ENCODE data around the gene MFN2. TPM values are rescaled to one million over a fixed set of nuclear protein-coding genes. Genes with fewer than 3 reads are reported as not detected.

Gene MFN2
- total RNA-seq (2011; cell fraction: chromatin; rRNA removed; ENCODE audit: low replicate concordance), result 133 and 181 TPM in 2 replicates
- total RNA-seq (2011; cell fraction: nucleolus; rRNA removed), result 106 and 110 TPM in 2 replicates
- total RNA-seq (2011; cell fraction: nucleoplasm; rRNA removed), result 88.2 and 107 TPM in 2 replicates
- 95.4 and 108 TPM in 2 replicates for total RNA-seq (2014; rRNA removed)
- total RNA-seq (2014; rRNA removed; fragmentation: Illumina TruSeq; extraction: Trizol), result 87.1 and 109 TPM in 2 replicates
- 79.6 and 82.9 TPM in 2 replicates for total RNA-seq (2015; rRNA removed; fragmentation: Illumina TruSeq; extraction: Trizol)
- 147 and 158 TPM in 2 replicates for total RNA-seq (2021)
- 83.4 and 112 TPM in 2 replicates for polyA plus RNA-seq (2011; rRNA removed)
- polyA plus RNA-seq (2011; cell fraction: cytosol; rRNA removed), result 74.2 and 81.7 TPM in 2 replicates
- polyA plus RNA-seq (2011; cell fraction: nucleus; rRNA removed), result 185 and 193 TPM in 2 replicates
- 74.5 and 123 TPM in 2 replicates for polyA plus RNA-seq (2012)
- polyA plus RNA-seq (2014; fragmentation: Illumina TruSeq; extraction: Trizol), result 139 and 165 TPM in 2 replicates
- polyA plus RNA-seq (2014; fragmentation: Nextera tagmentation; extraction: Ambion mirVana), result 10 to 100 TPM; 10.5 to 14.0 TPM
- polyA plus RNA-seq (2014; rRNA removed), result 94.6 and 99.9 TPM in 2 replicates
- polyA minus RNA-seq (2011; rRNA and poly(A)+ RNA removed), result 105 and 127 TPM in 2 replicates
- 52.3 and 57.5 TPM in 2 replicates for polyA minus RNA-seq (2011; cell fraction: cytosol; rRNA and poly(A)+ RNA removed)
- 38.1 and 91.4 TPM in 2 replicates for polyA minus RNA-seq (2011; cell fraction: nucleus; rRNA and poly(A)+ RNA removed)
- Bru-seq, nascent RNA, result percentile 91 among the genes with signal in this experiment
- BruChase-seq, experiment 1, labeled RNA remaining after a 2-hour chase, result percentile 92 among the genes with signal in this experiment
- percentile 95 among the genes with signal in this experiment for BruChase-seq, experiment 2, labeled RNA remaining after a 6-hour chase
- long read RNA-seq, experiment 1, full-length matches to known transcripts, result 69 of 669 reads
- long read RNA-seq, experiment 1, partial matches to known transcripts, result 194 of 669 reads
- long read RNA-seq, experiment 1, other reads (novel, unspliced or antisense), result 406 of 669 reads
- long read RNA-seq, experiment 2, full-length matches to known transcripts, result 13 of 139 reads
- long read RNA-seq, experiment 2, partial matches to known transcripts, result 94 of 139 reads
- long read RNA-seq, experiment 2, other reads (novel, unspliced or antisense), result 32 of 139 reads
- long read RNA-seq, experiment 3, full-length matches to known transcripts, result 8 of 39 reads
- long read RNA-seq, experiment 3, partial matches to known transcripts, result 9 of 39 reads
- long read RNA-seq, experiment 3, other reads (novel, unspliced or antisense), result 22 of 39 reads

DNA sequence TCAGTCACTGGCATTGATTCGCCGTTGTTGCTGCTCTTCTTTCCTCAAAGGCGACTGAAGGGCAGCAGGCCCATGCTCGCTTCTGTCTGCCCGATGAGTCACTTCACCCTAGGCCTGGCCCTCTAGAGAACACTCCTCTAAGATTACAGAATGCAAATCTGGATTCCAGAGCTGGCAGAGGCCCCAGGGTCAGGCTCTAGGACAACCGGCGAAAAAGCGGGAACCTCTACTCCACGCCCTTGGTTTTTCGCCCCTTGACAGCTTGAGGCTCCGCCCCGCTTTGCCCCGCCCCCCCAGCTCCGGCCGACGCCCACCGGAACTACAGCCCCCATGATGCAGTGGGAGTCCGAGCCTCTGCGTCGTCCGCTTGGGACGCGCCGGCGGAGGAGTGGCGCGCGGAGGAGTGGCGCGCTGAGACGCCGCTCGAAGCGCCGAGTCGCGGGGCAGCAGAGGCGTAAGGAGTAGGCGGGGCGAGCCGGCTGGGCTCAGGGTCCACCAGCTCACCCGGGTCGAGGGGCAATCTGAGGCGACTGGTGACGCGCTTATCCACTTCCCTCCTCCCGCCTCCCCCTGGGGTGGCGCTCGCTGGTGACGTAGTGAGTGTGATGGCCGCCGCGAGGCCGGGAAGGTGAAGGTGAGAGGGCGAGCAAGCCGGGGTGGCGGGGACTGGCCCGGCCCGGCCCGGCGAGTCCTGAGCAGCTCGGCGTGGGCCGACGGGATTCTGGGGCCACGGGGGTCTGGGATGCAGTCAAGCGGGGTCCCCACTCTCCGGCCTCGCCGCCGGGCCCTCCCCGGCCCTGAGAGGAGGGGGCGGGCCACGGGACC is at the start of gene MFN2:
MFN2 (plus strand) TSS at position 594 of the 825 bp plus-strand sequence. CDS start 8,725 bp downstream, outside the sequence.
- WGBS (ENCODE audit: insufficient coverage, low coverage, missing lambda C conversion rate), result under 1% methylated on average over 59 of the region's 74 CpGs
- H3K79me2 ChIP-seq (ENCODE audit: control insufficient read depth, insufficient read depth, low read length), result peaks cover 48% of the 10 kb centered on the region
- CTCF ChIA-PET (ENCODE audit: low intra/inter-chr PET ratio), result no interaction called here
- intact Hi-C loops (cut with micrococcal nuclease) (loop anchor here (5.0 to 10.0 kb wide), 3 partner anchors 73 to 235 kb away; no protein-coding TSS in a partner anchor), in situ Hi-C loops (cut with MboI) (no loop called here)
- no TSS peak for BruUV-seq (replicated peaks)
- FAIRE-seq, result peak; percentile 85
- peak within 1 kb of the TSS; percentile 93 to 95 for H3K9ac ChIP-seq (ENCODE audit: insufficient read depth in 1 of 2, low read depth in 2 of 2, low read length in 2 of 2)
- DNase-seq (ENCODE audit: extremely low read depth in 1 of 4, low spot score in 3 of 4), result peak; percentile 98 to 99 (median 98)
- ATAC-seq, result peak; percentile 94
- H2AFZ ChIP-seq (ENCODE audit: low read depth, low read length), result peak within 1 kb of the TSS; percentile 69
- peaks cover 13% of the 10 kb centered on the region for H3K9me1 ChIP-seq (ENCODE audit: control insufficient read depth, insufficient read depth, low read length)
- H3K4me3 ChIP-seq, result peak within 1 kb of the TSS; percentile 65
- H4K20me1 ChIP-seq (replicated peaks; ENCODE audit: control insufficient read depth, insufficient read depth, low read length), result peaks cover 20% of the 10 kb centered on the region
- peak within 1 kb of the TSS; percentile 90 for H3K4me2 ChIP-seq (ENCODE audit: insufficient read depth, low read length)
- H3K27ac ChIP-seq (ENCODE audit: extremely low read depth, low read depth, low read length), result peak within 1 kb of the TSS; percentile 83
- peaks cover 47% of the 10 kb centered on the region for H3K36me3 ChIP-seq (ENCODE audit: control insufficient read depth, insufficient read depth, low read length)
- H3K27me3 ChIP-seq (ENCODE audit: control insufficient read depth in 2 of 2, insufficient read depth in 2 of 2, low read length in 2 of 2), result no peaks in the 10 kb centered on the region
- H3K9me3 ChIP-seq (replicated peaks; ENCODE audit: control insufficient read depth, insufficient read depth, low read depth, low read length), result no peaks in the 10 kb centered on the region
- POLR2A ChIA-PET, result interaction anchor here (0.7 to 8.1 kb wide), 10 partner anchors 9 to 96 kb away, joined by 3 to 141 read pairs (median 6); no protein-coding TSS in a partner anchor
- H3K4me1 ChIP-seq (replicated peaks in 1 of 2; ENCODE audit: control insufficient read depth in 2 of 2, insufficient read depth in 2 of 2, low read length in 2 of 2), result peaks cover 42 to 44% of the 10 kb centered on the region in 2 experiments
- TF ChIP-seq ETS2 (tag; IDR thresholded peaks at IDR 0.05; ENCODE audit: borderline replicate concordance, poor library complexity, severe bottlenecking), result no peak
- no peak for TF ChIP-seq ZNF696 (CRISPR knock-in tag; conservative IDR thresholded peaks at IDR 0.05)
- no peak for TF ChIP-seq EZH2 (IDR thresholded peaks at IDR 0.05; ENCODE audit: borderline replicate concordance, low read depth, low read length)
- TF ChIP-seq HNRNPLL (IDR thresholded peaks at IDR 0.05; ENCODE audit: low read depth, low read length, poor library complexity, severe bottlenecking), result peak; percentile 90
- TF ChIP-seq SMARCA4 (IDR thresholded peaks at IDR 0.05), result peak; percentile 7
- TF ChIP-seq ZC3H4 (CRISPR knock-in tag; IDR thresholded peaks at IDR 0.05; ENCODE audit: borderline replicate concordance), result no peak
- TF ChIP-seq FOSL1 (tag; conservative IDR thresholded peaks at IDR 0.05), result peak; percentile 94
- no peak for TF ChIP-seq SMC3 (conservative IDR thresholded peaks at IDR 0.05; ENCODE audit: insufficient read depth, low read depth, low read length)
- no peak for TF ChIP-seq STAG1 (CRISPR knock-in tag; IDR thresholded peaks at IDR 0.05; ENCODE audit: borderline replicate concordance)
- no peak for TF ChIP-seq SMAD2 (IDR thresholded peaks at IDR 0.05; ENCODE audit: low read depth, low read length)
- TF ChIP-seq IRF9 (tag; IDR thresholded peaks at IDR 0.05), result no peak
- TF ChIP-seq FOXA3 (CRISPR knock-in tag; conservative IDR thresholded peaks at IDR 0.05 in 1 of 2, IDR thresholded peaks at IDR 0.05 in 1 of 2), result no peak
- no peak for TF ChIP-seq DDX20 (tag; IDR thresholded peaks at IDR 0.05; ENCODE audit: low read depth)
- no peak for TF ChIP-seq ZC3H8 (IDR thresholded peaks at IDR 0.05)
- TF ChIP-seq ZNF224 (CRISPR knock-in tag; IDR thresholded peaks at IDR 0.05), result no peak
- no peak for TF ChIP-seq RHOXF2B (CRISPR knock-in tag; conservative IDR thresholded peaks at IDR 0.05)
